ENCODE measurements around the gene SP7. TPM values are rescaled to one million over a fixed set of nuclear protein-coding genes. Genes with fewer than 3 reads are reported as not detected.
"Not testable (repeated sequence)": the region's sequence is repeated elsewhere in the genome, so short reads cannot be mapped to it uniquely, and the experiment has no call there.

The SP7 gene
- total RNA-seq, 1 donor from 2014 or later = not detected

- DNase-seq = no peak
These were observed 10.3 kb upstream of the SP7 start for GRCh38 chr12:53346491-53346890.

GRCh38 chr12:53345486-53346188 is 9.5 kb upstream of the SP7 start:
- DNase-seq = peak; percentile 51

GRCh38 chr12:53344824-53345485 is 8.8 kb upstream of the SP7 start:
- peak; percentile 91 for DNase-seq

- no peak for DNase-seq
These were observed 8.3 kb upstream of the SP7 start for GRCh38 chr12:53344487-53344823.

- DNase-seq = no peak
These were observed 7.8 kb upstream of the SP7 start for GRCh38 chr12:53343969-53344368.

GRCh38 chr12:53343449-53343848 is 7.3 kb upstream of the SP7 start:
- DNase-seq = no peak

- no peak for DNase-seq
These were observed 4.2 kb upstream of the SP7 start for GRCh38 chr12:53340398-53340797.

- DNase-seq = no peak
These were observed 2.8 kb upstream of the SP7 start for GRCh38 chr12:53338916-53339315.

GRCh38 chr12:53338017-53338416 is 1.9 kb upstream of the SP7 start:
- no peak for DNase-seq

GRCh38 chr12:53334822-53335221 is 1.3 kb downstream of the SP7 start:
- DNase-seq = no peak

GRCh38 chr12:53333845-53334244 is 2.3 kb downstream of the SP7 start:
- DNase-seq = no peak

- DNase-seq = no peak
These were observed 2.9 kb downstream of the SP7 start for GRCh38 chr12:53333289-53333688.

GRCh38 chr12:53332744-53333143 is 3.4 kb downstream of the SP7 start:
- no peak for DNase-seq

GRCh38 chr12:53332339-53332738 is 3.8 kb downstream of the SP7 start:
- not testable (repeated sequence) for DNase-seq

- no peak for DNase-seq
These were observed 5.5 kb downstream of the SP7 start for GRCh38 chr12:53330671-53331070.

GRCh38 chr12:53328043-53328435 is 8.1 kb downstream of the SP7 start:
- DNase-seq = no peak

- DNase-seq = no peak
These were observed 8.6 kb downstream of the SP7 start for GRCh38 chr12:53327435-53328042.

- no peak for DNase-seq
These were observed 9.5 kb downstream of the SP7 start for GRCh38 chr12:53326460-53327185.

GRCh38 chr12:53325511-53326061 is 10.6 kb downstream of the SP7 start:
- peak; percentile 57 for DNase-seq

GRCh38 chr12:53324779-53325510 is 11.2 kb downstream of the SP7 start:
- DNase-seq = peak; percentile 97

GRCh38 chr12:53324113-53324778 is 11.9 kb downstream of the SP7 start:
- no peak for DNase-seq
